HG03095 (cell line): ENCODE measurements around the gene C1orf115.
"Not testable (repeated sequence)": the region's sequence is repeated elsewhere in the genome, so short reads cannot be mapped to it uniquely, and the experiment has no call there.

Experiments
- ATAC-seq: cut with Tn5 transposase; IDR thresholded peaks from one replicate; pipeline ENCODE4 v1.9.1; 2021; ENCODE audit warnings: moderate library complexity; ENCODE audit not compliant: unreplicated experiment

The C1orf115 gene

GRCh38 chr1:220692436-220693228 is 2.5 kb downstream of the C1orf115 start:
- ATAC-seq, result no peak

- ATAC-seq, result no peak
These were observed 4.8 kb downstream of the C1orf115 start for GRCh38 chr1:220694866-220695382.

GRCh38 chr1:220695426-220695825 is 5.3 kb downstream of the C1orf115 start:
- ATAC-seq, result no peak

- ATAC-seq, result no peak
These were observed 6.2 kb downstream of the C1orf115 start for GRCh38 chr1:220696226-220696862.

GRCh38 chr1:220696863-220697231 is 6.7 kb downstream of the C1orf115 start:
- no peak for ATAC-seq

GRCh38 chr1:220697326-220697725 is 7.2 kb downstream of the C1orf115 start:
- ATAC-seq, result no peak

GRCh38 chr1:220698607-220699016 is 8.4 kb downstream of the C1orf115 start:
- ATAC-seq, result no peak

GRCh38 chr1:220699044-220699443 is 8.9 kb downstream of the C1orf115 start:
- ATAC-seq, result no peak

- ATAC-seq, result no peak
These were observed 10.5 kb downstream of the C1orf115 start for GRCh38 chr1:220700556-220701179.

GRCh38 chr1:220701974-220702373 is 11.8 kb downstream of the C1orf115 start:
- peak; percentile 56 for ATAC-seq

- no peak for ATAC-seq
These were observed 12.6 kb downstream of the C1orf115 start for GRCh38 chr1:220702733-220703270.

GRCh38 chr1:220703305-220703704 is 13.1 kb downstream of the C1orf115 start:
- no peak for ATAC-seq

- ATAC-seq, result no peak
These were observed 15.6 kb downstream of the C1orf115 start for GRCh38 chr1:220705782-220706181.

GRCh38 chr1:220706480-220706879 is 16.3 kb downstream of the C1orf115 start:
- ATAC-seq, result no peak

GRCh38 chr1:220707160-220707559 is 17.0 kb downstream of the C1orf115 start:
- ATAC-seq, result no peak

- no peak for ATAC-seq
These were observed 18.1 kb downstream of the C1orf115 start for GRCh38 chr1:220708244-220708643.

GRCh38 chr1:220708936-220709801 is 19.0 kb downstream of the C1orf115 start:
- ATAC-seq, result no peak

- no peak for ATAC-seq
These were observed 20.2 kb downstream of the C1orf115 start for GRCh38 chr1:220710333-220710732.

- peak; percentile 83 for ATAC-seq
These were observed 21.1 kb downstream of the C1orf115 start for GRCh38 chr1:220711056-220711809.

GRCh38 chr1:220715986-220716385 is 25.8 kb downstream of the C1orf115 start:
- not testable (repeated sequence) for ATAC-seq
